Kidney tubule cell (primary cell): Measurements from ENCODE around the gene JUP.

Experiments used
- DNase-seq: peaks from one replicate; pipeline ENCODE4 v3.0.0-alpha.2; 2018; ENCODE audit warnings: low spot score

Gene JUP

DNA sequence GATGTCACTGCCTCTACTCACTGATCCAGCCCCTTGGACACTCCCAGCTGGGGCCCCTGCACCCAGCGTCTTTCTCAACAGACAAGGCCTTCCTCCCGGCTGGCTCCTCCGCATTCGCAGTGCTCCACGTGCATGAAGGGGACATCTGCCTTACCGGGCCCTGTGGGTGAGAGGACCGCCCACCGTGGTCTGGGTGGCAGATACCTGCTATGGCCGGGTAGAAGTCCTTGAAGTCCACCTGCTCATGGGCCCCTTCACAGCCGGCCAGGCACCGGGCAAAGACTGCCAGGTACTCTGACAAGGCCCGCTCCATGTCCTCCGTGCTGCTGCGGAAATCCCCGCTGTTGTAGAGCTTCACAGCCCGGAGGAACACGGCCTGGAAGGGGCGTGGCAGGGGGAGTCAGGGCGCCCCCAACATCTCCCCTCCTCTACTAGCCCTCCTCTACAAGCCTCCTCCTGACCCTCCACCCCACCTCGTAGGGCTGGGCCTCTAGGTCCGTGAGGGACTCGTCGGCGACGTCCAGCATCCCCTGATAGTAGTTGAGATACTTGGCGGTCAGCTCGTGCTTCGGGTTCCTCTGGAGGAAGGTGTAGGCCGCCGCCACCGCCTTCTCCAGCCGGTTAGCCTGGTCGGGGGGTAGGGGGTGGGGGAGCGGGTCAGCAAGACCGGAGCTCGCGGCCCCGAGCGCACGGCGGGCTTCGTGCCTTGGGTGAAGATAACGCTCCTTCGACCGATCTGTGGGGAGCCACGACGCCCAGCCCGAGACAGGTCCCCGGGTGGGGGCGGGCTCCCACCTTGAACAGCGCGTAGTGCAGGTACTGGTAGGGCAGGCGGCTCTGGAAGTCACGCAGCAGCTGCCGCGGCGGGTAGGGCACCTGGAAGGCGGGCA is 24.4 kb upstream of the JUP start:
- no peak for DNase-seq

DNA sequence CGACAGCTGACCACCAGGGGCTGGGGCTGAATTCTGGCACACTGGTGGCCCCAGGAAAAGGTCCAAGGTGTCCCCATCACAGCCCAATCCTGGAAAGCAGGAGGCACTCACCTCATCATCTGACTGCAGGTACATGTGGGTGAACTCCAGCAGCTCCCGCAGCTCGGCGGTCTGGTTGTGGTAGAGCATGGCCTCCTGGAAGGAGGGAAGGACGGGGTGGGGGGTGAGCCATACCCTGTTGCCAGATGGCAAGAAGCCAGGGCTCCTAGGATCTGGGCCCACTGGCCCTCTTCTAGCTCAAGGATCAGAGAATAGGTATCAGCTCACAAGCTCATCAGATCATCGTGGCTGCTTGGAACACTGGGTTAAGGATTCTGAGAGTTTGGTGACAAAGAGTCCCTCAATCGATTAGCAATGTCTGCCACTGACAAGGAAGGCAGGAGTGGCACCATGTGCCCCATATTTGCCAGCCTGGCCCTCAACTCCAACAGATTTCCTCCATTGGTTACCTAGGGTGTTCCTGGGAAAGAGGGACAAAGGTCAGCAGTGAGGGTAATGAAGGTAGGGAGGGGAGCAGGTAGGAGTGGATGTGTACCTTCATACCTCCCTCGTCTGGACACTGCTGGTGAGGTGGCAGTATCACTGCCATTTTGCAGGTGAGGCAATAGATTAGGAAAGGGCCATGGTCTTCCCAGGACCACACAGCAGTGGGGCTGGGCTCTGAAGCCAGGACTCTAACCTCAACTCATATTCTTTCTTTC is 20.4 kb upstream of the JUP start:
- DNase-seq: no peak

DNA sequence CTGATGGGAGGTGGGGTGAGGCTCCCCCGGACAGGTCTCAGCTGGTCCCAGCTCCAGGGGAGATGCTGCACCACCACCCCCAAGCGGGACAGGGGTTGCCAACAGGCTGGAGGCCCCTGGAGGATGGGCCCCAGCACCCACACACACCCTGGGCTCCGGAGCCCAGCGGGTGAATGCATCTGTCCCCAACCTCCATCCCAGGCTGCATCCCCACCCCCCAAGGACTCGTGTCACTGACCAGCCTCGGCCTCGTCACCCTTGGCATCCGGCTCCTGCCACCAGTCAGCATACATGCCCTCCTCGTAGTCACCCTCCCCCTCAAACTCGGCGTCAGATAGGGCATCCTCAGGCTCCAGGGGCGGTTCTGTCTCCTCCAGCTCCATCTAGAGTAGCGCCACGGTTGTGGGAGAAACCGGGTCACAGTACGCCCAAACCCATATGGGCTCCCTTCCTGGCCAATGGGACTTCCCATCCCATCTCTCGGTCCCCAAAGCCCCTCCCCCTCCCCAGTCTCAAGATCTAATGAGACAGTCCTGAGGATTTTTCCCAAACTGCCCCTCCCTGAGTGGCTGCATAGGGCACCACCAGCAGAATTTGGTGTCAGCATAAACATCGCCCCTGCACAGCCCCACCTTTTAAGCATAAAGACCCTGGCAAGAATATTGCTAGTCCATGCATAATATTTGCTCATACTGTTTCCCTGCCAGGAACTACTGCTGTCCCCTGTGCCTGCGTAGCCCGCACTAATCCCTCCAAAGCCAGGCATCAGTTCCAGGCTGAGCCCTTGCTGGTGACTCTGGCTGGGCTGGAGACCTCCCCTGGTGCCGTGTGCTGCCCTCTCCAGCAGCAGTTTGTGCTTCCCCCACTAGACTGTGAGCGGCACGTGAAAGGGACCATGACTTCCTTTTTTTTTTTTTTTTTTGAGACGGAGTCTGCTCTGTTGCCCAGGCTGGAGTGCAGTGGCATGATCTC is 16.8 kb upstream of the JUP start:
- peak; percentile 20 for DNase-seq

DNA sequence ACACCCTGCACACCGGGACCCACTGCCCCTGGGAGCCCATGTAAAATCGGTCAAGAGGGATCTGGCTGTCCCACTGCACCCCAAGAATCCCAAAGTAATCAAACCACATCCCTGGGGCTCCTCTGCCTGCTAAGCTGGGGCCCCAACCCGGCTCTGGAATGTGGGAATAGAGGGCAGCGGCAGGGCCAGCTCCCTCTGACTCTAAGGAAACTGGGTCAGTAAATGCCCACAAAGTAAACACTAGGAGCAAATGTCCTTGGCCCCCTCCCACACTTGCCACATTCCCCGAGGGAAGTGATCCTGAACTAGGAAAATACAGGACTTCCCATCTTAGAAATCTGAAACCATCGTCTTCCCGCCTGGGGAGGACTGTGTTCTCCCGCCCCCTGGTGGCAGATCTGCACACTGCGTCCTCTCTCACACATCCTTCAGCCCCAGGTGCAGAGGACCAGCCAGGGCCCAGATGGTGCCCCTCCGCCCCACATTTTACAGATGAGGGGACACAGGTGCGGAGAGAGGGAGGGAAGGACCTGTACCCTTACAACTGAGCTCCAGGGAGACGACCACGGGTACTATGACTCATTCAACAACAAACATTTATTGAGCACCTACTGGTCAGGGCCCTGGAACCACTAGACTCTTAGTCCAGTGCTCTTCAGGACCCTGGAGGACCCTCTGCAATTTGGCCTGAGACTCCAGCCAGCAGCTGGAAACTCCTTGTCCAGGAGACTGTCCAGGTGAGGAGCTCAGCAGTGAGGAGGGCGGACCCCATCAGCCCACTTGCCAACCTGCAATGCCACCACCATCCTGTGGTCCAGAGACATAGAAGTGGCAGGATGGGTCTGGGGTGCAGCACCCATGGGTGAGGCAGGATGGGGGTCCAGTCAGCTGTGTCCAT is 15.1 kb upstream of the JUP start:
- peak; percentile 96 for DNase-seq

DNA sequence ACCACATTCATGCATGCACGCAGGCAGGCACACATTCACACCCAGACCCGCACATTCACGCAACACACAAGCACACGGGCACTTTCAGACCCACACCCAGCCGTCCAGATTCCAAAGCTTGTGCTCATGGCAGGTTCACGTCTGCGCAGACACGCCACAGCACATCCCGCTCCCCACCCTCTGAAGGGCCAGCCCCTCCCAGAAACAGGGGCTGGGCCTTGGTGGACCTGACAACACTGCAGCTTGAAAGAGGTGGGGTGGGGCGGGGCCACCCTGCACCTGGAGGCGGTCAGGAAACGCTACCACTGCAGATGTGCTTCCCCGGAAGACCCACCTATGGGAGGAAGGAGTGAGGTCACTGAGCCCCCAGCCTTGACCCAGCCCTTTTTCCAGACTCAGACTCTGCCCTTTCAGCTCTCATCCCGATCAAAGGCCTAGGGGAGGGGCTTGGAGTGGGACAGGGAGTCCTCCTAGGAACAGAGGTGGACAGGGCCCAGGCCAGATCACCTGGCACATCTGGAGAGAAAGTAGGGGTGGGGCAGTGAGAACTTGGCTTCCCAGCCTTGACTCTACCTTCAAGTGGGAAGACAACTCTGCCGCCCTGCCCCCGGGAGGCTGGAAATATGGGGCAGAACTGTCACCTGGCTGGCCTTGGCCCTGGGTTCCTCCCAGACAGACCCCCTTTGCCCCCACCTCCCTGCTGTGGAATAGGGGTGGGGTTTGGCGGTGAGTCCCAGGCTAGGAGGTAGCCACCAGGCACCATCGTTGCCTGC is 14.3 kb upstream of the JUP start:
- peak; percentile 97 for DNase-seq

DNA sequence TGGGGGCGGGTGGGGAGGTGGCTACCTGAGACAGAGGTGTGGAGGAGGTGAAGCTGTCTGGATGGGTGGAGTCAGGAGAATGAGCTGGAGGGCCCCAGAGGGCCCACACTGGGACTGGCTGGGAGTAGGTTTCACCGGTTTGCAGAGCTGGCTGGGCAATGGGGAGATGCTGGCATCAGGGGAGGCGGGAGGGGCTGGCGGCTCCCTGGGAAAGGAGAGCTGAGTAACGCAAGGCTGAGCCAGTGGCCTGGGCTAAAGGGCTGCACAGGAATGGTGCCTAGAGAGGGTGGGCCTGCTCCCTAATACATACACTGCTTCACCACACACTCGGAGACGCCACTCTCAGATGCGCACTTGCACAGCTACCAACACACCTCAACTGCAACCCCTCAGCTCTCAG is 12.9 kb upstream of the JUP start:
- peak; percentile 28 for DNase-seq

DNA sequence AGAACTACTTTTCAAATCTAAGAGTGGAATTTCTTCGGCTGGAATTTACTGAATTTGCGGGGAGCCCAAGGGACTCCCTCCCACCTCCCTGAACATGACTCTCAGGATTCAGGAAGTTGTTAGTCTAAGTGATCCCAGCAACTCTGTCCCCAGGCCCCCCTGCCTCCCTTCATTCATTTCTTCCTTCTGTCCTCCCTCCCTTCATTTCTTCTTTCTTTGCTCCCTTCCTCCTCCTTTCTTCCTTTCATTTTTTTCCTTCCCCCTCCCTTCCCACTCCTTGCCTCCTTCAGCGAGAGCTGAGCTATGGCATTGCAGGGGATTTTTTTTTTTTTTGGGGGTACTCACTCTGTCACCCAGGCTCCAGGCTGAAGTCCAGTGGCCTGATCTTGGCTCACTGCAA is 10.9 kb upstream of the JUP start:
- DNase-seq: no peak

DNA sequence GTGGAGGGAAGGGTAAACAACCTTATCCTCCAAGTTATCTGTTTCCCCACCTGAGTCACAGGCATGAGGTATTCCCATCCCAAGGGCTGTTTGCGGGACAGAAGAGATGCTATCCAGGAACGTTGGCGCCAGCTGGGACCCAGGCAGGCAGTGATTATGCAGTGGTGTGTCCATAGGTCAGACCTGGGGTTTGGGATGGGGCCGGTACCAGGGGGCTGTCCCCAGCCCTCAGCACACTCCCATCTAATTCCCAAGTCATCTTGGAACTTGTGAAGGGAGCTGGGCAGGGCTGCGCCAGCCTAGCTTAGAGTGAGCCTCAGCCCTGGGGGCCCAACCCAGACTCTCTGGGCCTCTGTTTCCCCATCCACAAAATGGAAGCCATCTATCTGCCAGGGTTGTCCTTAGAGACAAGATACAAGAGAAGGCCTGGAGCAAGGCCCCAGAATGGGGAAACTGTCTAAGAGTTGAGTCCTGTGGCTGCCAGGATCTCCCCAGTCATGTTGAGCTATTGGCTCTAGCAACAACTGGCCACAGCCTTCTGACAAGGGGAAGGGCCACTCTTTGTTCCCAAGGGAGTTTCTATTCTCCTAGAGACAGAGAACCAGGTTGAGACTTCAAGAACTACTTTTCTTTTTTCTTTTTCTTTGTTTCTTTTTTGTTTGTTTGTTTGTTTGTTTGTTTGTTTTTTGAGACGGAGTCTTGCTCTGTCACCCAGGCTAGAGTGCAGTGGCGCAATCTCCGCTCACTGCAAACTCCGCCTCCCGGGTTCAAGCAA is 9.8 kb upstream of the JUP start:
- DNase-seq: no peak

DNA sequence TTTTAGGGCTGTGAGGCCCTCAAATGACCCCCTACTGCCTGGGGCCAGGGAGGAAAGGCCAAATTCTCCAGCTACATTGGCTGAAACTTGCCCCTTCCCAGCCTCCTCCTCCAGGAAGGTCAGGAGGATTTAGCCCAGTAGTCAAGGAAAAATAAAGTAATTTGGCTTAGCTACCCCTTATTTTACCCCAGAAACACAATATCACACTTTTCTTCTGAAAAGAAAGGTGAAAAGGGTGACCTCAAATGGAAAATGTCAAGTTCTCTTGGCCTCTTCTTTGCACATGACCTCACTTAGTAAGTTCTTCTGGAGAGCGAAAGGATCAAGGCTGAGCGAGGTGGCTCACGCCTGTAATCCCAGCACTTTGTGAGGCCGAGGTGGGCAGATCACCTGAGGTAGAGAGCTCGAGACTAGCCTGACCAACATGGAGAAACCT is 8.0 kb upstream of the JUP start:
- no peak for DNase-seq

DNA sequence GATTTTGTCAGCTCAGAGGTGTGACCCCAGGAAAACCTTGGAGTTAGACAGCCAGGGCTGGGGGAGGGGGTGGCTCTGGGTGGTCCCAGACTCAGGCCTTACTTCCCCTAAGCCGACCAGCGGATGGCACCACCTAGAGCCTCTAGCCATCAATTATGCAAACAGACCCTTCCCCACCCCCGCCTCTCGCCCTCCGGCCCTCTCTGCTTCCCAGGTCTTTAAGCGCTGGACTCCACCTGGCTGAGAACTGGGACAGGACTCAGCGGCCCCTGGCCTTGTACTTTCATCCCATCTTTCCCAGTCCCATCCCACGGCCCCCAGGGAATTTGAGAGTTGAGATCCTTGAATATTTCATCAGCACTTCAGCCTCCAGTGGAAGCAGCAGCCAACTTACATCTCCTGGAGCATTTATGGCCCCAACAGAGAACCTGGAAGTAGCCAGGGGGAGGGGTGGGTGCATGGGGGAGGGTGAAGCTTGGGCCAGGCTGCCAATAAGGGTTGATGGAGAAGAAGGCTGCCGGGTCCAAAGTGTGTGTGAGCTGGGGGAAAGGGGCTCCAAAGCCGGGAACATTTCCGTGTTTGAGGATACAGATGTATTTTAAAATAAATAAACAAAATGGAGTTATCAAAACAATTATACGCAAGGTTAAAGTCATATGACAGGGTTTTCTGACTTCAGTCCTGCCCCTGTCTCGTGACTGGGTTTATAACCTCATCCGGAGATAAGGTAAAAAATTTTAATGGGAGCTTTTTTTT is 7.5 kb upstream of the JUP start:
- no peak for DNase-seq

DNA sequence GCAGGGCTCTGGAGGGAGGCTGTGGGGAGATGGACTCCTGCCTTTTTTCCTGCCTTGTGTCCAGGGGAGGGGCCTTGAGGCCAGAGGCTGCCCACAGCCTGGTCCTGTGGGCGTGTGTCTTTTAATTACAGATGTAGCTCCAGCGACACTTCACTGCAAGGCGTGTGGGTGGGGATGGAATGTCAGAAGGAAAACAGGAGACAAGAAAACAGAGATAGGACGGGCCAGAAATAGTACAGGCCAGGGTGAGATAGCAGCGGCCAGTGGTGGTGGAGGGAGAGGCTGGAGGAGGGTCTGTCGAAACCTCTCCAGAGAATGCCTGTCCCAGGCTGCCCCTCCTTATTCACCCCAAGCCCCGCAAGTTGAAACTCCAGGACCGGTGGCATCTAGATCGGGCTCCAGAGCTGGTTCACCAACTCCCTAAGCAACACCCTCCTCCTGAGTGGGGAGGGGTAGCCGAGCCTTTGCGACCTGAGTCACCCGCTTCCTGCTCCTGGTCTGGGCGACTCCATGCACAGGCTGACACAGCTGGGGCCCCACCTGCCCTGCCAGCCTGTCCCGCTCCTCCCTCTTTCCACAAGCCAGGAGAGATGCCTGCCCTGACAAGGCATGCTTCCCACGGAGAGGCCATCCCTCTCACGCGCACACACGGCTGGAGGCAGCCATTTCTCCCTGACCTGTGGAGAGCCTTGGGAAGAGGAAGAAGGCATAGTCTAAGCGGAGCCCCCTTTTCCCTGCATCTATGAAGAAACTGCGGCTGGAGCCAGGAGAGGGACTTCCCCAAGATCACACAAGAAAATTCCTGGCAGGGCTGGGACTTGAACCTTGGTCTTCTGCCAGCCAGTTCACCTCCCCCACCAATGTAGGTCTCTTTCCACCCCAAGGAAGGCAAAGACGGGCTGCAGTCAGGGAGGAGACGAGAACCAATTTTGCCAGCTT is 6.6 kb upstream of the JUP start:
- peak; percentile 97 for DNase-seq

DNA sequence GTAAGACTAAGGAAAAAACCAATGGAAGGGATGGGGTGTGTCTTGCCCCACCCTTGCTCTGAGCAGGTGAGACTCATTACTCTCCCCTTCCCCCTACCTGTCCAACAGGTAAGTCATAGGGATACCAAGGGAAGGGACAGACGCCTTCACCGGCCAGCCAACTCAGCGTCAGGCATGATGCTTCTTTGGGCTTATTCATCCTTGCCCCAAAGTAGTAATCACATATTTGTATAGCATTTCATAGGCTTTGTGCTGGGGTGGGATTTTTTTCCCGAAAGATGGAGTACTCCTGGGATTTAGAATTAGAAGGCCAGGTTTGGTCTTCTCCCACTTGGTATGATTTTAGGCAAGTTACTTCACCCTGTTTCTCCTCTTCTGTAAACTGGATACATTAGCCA is 509 bp upstream of the JUP start:
- DNase-seq: no peak

DNA sequence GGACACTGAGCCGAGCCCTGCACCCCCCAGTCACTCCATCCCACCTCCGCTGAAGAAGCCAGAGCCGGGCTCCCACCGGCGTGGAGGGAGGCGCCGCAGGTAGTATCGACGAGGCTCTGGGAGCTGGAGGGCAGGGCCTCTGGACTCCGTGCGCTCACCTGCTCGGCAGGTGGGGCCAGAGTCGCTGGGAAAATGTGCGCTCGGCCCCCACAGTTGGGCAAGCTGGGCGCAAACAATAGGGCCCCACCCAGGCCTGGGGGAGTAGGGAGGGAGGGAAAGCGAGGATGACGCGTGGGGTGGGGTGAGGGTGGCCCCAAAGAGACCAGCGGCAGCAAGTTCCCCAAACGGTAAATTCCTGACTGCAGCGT is 668 bp downstream of the JUP start:
- peak; percentile 69 for DNase-seq

DNA sequence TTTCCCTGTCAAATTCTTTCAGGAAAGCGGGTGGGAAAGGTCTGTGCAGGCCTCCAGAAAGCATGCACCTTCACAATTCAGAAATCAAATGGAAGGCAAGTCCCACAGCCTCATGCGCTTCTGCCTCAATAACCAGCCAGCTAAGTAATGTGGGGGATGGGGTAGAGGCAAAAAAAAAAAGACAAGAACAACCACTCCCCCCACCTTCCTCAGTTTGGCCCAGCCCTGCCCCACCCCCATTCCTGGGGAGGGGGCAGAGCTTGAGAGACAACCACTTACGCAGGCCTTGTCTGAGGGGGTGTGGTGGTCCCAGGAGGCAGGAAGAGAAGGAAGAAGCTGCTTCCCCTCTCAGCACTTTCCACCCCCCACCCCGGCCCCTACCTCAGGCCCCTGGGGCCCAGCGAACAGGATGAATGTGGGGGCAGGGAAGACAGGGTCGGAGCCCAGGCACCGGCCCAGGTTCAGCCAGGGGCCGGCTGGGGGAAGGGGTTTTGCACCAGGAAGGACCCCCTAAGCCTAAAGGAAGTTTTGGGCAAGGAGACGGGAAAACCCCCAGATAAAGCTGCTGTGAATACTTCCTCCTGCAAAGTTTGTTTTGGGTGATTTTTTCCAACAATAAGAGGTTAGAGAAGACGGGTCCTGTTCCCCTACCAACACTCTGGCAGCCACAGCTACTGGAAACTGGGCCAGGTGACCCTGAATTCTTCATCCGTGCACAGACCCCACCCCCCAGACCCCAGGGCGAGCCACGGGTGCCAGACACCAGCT is 1.2 kb downstream of the JUP start:
- DNase-seq: peak; percentile 74

DNA sequence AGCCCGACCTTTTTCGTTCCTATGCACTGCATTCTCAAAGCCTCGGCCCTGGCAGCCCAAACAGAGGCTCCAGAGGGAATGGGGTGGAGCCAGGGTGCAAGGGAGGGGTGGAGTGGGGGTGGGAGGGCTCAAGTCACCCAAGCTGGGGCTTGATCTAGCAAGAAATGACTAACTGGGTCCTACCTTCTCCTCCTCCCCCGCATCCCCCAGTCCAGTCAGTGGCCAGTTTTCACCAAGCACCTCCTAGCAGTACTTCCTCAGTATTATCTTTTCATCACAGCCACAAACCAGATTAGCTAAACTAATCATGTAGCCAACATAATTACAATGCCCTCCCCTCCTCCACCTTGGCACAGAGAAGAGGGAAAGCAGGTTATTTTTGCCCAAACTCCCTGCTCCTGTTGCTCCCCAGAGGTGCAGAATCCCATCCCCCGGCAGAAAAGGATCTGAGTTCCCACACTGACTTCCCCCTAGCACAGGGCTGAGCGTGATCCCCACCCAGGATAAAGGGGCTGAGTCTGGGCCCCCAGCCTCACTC is 2.2 kb downstream of the JUP start:
- peak; percentile 91 for DNase-seq

DNA sequence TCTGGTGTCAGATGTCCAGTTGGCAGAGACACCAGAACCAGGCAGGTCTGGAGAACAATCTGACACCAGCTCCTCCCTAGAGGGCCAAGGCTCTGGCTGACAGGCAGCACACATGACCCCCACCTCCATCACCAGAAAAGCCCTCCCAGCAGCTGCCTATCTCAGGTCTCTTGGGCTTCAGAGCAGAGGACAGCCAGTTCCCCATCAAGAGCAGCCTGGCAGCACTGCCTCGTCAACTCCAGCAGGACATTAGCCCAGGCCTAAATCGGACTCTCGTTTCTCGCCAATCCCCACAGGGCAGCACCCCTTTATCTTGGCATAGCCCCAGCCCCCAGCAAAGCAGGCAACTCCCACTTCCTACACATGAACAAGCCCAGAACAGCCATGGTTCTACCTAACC is 4.4 kb downstream of the JUP start:
- no peak for DNase-seq
